Activated effector memory CD4-positive, alpha-beta T cell treated with Interleukin-2 at 50 U/mL for 16 hours (primary cell): ENCODE measurements around the gene TAC4.
"Not testable (repeated sequence)": the region's sequence is repeated elsewhere in the genome, so short reads cannot be mapped to it uniquely, and the experiment has no call there.

Source experiments
- DNase-seq: peaks from one replicate; pipeline ENCODE4 v3.0.0-alpha.2; 2020

TAC4 gene

GRCh38 chr17:49842371-49842770 is 5.5 kb downstream of the TAC4 start:
- no peak for DNase-seq

- no peak for DNase-seq
Measured at GRCh38 chr17:49841548-49841947, 6.3 kb downstream of the TAC4 start.

- DNase-seq: no peak
Measured at GRCh38 chr17:49839455-49839854, 8.4 kb downstream of the TAC4 start.

- DNase-seq: no peak
Measured at GRCh38 chr17:49836111-49837030, 11.5 kb downstream of the TAC4 start.

DNA sequence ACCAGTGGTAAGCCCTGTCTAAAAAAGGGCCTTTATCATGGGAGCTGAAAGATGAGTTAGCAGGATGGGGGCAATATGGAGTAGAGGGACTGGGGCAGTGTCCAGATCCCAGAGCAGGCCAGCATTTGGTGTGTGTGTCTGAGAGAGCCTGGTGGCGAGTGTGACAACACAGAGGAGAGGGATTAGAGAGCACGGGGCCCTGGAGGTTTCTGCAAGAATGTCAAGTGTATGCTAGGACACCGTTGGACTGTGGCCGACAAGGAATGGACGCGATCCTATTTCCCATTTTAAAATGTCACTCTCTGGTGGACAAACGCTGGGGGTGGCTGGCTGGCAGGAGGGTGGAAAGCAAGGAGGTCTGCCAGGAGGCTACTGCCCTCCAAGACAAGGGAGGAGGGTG is 12.4 kb downstream of the TAC4 start:
- no peak for DNase-seq

GRCh38 chr17:49834118-49834743 is 13.6 kb downstream of the TAC4 start:
- DNase-seq: no peak

DNA sequence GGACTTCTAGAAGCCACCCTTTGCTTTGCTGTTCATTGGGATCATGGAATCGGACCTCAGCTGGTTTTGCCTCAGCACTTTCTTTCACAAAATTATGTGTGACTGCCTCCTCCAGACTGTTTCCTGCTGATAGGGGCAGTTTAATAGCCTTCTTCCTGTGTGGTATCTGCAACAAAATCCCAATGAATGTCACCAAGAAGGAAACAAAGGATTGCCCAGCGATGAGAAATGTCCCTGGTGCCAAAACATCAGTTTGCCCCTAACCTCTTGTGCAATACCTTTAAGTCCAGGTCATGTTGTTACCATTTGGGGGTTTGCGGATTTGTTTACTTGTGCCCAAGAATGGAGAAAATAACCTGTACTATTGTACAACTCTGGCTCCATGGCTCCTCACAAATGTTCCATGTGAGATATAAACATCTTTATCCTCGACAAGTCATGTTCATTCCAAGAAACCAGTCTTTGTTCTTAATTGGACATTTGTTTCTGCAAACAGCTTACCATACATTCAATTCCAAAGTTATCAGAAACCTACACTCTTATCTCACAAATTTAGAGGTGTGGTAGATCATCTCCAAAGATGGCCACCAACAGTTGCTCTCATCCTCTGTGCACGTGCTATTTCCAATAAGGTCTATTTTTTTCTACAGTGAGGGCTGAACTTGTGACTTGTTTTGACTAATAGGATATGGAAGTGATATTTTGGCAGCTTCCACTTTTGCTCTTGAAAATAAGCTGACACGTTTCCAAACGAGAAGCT is 14.8 kb downstream of the TAC4 start:
- DNase-seq: no peak

DNA sequence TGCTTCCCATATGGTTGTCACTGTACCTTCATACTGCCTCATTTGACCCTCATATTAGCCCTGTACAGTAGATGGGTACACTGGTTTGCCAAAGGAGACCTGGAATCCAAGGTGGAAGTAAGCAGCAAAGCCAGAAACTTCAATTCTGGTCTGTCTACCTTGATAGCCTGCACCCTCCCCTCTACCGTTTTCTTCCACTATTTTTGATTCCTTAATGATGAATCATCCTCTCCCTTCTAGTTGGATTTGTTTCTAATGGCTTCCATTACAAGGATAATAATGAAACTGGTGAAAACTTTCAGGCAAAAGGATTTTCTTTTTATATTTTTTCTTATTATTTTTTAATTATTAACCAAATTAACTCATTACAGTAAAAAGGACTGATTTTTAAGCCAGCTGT is 17.3 kb downstream of the TAC4 start:
- no peak for DNase-seq

DNA sequence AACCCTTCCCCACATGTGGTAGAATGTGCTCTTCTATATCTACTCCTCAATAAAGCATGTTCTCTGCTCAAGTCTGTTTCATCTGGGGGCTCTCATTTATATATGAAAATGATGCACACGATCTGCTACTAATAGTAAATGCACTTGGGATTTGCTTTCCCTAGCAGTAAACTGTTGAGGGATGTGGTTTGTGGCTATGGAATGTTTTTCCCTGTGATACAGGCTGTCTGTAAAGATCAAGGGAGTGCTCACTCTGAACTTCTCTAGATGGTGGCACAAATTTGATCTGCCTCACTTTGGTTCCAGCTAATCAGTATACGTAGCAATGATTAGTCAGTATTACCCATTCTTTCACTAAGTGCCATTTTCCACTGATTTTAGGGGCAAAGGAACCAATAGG is 18.8 kb downstream of the TAC4 start:
- no peak for DNase-seq

DNA sequence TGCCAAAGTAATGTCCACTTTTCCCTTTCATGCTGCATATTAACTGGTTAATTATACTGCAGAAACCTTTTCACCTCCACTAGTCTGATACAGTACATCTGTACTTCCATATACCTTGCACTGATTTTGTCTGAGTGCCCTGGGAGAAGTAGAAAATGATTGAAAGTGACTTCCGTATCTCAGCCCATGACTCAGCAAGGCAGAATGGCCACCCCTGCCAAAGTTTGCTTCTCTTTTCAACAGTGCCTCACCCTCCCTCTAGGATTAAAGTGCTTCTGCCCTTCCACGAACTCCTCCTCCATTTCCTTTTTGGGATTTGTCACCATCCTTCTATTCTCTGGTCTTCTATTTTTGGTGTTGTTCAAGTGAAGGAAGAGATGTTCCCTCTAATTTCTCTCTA is 19.5 kb downstream of the TAC4 start:
- DNase-seq: not testable (repeated sequence)

GRCh38 chr17:49825645-49826044 is 22.2 kb downstream of the TAC4 start:
- DNase-seq: no peak

GRCh38 chr17:49823614-49824013 is 24.3 kb downstream of the TAC4 start:
- no peak for DNase-seq

- DNase-seq: no peak
Measured at GRCh38 chr17:49822829-49823228, 25.0 kb downstream of the TAC4 start.

DNA sequence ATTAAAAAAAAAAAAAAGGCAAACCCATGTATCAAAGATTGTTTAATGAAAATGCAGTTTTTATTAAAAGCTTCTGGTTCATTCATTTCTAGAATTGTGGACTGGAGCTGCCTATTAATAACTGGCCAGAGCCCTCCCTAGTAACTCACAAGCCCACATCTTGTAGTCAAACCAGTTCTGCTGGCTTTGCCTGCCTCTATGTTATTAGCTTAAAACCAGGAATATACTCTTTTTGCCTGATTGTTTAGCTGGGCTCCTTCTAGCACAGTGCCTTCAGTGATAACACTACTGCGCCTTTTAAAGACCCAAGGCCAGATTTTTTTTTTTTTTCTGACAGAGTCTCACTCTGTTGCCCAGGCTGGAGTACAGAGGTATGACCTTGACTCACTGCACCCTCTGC is 26.0 kb downstream of the TAC4 start:
- no peak for DNase-seq

DNA sequence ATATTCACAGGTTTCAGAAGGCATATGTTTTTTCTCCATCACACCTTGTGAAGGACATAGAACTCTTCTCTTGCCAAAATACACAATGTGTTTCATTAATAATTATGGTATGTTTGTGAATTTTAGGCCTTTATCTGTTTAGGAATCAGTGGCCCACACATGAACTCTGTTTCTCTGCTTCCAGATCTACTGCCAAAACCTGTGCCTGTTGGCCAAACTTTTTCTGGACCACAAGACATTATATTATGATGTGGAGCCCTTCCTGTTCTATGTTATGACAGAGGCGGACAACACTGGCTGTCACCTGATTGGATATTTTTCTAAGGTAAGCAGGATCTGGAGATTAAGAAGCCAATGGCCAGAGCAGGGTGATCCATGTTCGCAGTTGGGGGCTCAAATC is 26.4 kb downstream of the TAC4 start:
- DNase-seq: no peak

- DNase-seq: no peak
Measured at GRCh38 chr17:49820773-49821172, 27.1 kb downstream of the TAC4 start.

GRCh38 chr17:49819651-49820050 is 28.2 kb downstream of the TAC4 start:
- no peak for DNase-seq

DNA sequence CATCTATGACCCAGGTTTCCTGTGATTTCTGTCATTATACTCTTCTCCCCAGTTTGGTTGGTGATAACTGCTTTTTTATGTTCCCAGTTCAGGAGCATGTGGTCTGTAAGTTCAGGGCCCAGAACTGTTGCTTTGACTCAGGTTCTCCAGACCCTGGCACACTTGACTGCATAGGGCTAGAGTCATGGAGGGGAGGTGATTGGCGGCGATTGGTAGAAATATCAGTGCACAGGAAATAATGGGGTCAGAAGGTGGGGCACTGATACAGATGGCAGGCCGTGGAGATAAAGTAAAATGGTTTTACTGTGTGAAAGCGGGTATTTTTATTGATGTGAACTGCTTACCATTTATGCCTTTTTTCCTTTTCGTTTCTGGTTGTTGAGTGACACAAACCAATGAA is 28.7 kb downstream of the TAC4 start:
- no peak for DNase-seq

DNA sequence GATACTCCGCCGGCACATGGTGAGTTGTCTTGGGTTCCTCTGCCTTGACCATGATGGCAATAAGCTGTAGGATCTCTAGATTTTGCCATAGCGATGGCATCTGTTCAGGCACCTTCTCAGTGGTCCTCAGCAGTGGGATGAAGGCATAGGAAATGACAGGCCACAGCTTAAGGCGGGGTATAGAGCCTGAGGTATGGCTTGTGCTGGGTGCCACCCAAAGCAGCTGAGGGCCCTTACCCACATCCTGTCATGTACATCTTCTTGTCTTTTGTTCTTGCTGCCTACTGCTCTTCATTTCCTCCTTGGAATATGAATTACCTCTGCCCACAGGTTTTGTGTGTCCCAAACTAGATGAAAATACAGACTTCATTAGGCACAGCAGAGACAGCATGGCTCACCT is 29.9 kb downstream of the TAC4 start:
- DNase-seq: peak; percentile 52

GRCh38 chr17:49815761-49816281 is 32.0 kb downstream of the TAC4 start:
- DNase-seq: no peak

GRCh38 chr17:49814781-49815529 is 32.9 kb downstream of the TAC4 start:
- DNase-seq: no peak

DNA sequence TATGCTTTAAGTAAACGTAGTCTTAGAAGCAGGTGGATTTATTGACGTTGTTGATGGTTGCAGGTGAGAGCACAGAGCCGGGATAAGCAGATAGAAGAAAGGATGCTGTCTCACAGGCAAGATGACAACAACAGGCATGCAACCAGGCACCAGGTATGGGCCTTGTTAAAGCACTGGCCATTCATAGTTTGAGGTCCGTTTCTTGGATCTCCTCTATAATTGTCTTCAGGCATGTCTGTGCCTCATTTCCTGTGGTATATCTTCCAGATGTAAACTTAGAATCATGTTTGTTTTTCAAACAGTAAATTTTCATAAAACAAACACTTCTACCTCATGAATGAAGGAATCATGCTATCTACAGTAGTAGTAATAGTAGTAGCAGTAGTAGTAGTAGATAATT is 38.8 kb downstream of the TAC4 start:
- no peak for DNase-seq

DNA sequence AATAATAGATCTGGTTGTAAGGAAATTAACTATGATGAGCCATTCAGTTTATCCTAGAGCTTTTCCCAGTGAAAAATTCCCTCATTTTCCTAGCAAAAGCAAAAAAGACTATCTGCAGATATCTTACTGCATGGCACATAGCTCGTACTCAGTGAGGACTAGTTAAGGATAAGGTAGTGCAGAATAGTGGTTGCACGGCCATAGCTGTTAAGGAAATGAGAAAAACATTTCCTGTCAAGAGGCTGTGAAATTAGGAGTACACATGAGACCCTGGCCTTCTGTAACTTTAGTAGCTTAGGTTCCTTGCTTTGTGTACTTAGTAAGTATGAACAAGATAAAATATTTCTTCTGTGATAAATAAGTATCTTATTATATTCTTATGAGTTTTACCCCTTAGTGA is 49.1 kb downstream of the TAC4 start:
- DNase-seq: no peak
